HG03565 (cell line): ENCODE data around the gene KLF6.

Experiments used
- ATAC-seq: cut with Tn5 transposase; IDR thresholded peaks from one replicate; pipeline ENCODE4 v1.9.1; 2021; ENCODE audit warnings: mild to moderate bottlenecking, moderate library complexity; ENCODE audit not compliant: unreplicated experiment

The KLF6 gene

DNA sequence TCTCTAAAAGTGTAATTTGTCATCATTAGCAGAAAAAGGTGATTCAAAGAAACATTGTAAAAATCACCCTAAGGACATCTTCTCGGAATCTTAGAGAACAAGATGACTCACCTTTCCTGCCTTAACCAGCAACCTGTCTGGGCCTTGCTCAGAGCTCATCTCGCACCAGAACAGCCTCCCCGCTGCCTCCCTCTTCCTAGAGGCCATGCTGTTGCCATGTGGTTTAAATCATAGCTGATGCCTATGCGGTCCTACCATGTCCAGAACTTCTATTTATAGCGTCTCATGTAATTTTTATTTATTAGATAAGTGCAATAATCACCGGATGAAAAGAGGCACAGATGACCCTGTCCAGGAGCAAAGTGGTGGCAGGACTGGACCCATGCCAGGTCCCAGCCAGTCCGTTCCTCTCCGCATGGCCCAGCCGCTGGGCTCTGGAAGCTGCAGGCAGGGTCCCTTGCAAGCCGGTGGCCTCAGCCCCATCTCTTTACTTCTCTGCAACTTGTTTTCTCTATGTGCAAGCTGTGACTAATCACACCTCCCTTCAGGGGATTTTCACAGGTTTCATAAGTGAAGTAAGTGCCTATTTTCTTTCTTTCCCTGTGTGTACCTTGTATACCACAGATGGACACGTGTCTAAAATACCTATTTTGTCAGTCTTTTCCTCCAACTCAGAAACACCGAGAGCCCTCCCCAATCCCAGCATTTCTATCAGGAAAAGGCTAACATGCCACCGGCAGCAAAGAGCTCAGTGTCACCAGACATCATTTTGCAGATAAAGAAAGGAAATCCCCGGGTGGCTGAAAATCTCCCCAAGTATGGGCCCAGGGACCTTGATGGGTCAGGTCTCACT lies 27.1 kb downstream of the KLF6 start:
- peak; percentile 81 for ATAC-seq

DNA sequence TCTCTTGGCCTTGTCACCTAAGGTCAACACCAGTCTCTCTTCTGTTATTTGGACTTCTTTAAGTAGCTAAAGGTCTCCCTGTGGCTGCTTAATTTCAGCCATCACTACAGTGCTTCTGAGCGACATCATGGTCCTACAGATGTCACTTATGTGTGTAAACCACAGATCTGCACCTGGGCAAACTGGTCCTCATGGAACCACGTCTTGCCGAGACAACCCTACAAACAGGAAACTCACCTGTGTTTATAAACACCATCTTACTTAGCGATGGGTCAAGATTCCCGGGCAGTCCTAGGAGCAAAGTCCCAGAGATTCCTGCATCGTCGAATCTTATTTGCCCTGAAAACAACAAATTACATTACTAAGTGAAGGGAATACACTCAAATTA lies 27.8 kb downstream of the KLF6 start:
- ATAC-seq = no peak

DNA sequence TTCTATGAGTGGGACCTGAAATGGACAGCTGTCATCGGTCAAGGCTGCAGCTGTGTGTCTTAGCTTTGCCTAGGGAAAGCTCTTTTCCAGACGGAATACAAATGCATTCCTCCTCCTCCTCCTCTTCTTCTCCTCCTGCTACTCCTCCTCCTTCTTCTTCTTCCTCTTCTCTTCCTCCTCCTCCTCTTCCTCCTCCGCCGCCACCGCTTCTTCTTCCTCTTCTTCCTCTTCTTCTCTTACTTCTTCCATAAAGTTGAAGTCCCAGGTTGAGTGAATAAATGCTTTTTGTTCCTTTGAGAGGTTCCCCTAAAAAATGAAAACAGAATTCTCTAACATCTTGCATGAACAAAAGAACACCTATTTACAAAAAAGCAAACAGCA lies 28.7 kb downstream of the KLF6 start:
- ATAC-seq = no peak

DNA sequence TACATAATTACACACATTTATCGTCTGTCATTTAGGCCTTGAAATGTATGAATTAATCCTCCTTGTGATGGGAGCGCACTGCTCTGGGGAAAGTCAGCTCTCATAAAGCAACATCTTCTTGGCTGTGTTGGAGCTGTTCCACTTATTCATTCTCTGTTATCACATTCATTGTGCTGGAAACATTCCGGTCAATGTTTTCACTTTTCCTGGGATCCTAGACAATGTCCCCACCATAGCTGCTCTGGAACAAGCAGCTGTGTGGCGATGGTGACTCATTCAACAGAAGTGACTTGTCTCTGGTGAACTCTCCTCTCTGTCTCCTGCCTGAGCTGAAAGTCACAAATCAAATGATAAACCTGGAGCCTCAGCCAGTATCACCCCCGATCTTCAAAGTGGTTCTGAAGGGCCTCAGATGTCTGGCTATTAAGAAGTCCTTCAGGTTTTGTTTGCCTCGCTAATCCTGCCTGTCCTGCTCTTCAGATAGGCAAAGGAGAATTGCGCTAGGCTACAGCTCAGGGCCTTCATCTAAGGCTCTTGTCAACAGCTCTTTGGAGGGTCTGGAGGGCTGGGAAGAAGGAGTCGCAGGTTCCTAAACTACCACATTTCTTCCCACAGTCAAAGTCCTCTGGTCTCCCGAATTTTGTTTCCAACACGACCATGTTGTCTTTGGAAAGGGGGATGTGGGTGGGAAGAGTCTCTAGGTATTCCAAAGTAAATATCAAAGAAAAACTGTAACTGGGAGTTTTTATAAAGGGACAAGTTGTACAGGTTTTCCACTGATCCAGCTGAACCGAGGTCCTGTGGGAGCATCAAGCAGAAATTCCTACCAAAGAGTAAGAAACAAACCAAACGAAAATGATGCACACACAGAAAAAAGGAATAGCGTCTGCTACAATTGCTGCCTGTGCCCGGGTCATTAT lies 29.3 kb downstream of the KLF6 start:
- no peak for ATAC-seq

DNA sequence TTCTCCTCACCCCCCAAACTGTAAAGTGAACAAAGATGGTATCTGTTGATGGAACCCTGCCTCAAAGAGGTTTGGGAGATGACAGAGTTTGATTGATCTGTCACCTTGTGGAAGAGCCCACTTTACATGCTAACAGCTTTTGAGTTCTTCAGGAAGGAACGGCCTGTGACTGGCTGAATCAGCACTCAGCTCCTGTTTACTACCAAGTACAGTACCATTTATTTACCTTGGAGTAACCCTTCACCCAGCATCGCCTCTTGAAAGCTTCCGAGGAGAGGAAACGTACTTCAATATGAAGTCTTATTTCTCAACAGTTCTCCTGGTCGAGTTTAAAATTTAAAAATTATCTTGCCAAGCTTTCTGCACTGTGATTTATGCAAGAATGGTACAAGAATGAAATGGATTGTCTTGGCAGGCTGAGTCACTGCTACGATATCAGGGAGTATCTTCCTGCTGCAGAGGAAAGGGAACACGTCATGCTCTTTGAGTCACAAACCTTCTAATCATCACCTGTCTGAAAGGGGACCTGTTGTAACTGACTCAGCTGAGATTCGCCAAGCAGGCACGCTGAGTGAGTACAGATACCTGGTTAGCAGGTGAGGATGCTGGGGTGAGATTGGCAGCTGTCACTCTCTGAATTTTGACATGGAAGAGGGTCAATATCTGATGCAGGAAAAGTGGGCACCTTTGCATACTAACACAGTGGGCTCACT lies 30.1 kb downstream of the KLF6 start:
- no peak for ATAC-seq

DNA sequence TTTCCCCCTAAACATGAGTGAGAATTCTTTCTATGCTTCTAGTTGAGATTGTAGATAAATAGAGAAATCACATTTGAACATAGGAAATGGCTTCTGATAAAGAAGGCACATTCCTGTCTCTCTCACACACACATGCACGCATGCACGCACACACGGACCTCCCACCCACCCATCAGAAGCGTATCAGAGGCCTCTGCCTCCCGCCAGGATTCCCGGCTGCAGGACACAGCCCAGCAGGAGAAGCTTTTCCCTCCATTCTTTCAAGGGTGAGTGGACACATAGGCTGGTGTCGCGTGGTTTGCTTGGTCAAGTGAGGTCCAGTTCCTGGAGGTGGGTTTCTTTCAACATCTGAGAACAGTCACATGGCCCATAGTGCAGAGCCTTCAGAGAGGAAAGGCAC lies 34.2 kb downstream of the KLF6 start:
- no peak for ATAC-seq

DNA sequence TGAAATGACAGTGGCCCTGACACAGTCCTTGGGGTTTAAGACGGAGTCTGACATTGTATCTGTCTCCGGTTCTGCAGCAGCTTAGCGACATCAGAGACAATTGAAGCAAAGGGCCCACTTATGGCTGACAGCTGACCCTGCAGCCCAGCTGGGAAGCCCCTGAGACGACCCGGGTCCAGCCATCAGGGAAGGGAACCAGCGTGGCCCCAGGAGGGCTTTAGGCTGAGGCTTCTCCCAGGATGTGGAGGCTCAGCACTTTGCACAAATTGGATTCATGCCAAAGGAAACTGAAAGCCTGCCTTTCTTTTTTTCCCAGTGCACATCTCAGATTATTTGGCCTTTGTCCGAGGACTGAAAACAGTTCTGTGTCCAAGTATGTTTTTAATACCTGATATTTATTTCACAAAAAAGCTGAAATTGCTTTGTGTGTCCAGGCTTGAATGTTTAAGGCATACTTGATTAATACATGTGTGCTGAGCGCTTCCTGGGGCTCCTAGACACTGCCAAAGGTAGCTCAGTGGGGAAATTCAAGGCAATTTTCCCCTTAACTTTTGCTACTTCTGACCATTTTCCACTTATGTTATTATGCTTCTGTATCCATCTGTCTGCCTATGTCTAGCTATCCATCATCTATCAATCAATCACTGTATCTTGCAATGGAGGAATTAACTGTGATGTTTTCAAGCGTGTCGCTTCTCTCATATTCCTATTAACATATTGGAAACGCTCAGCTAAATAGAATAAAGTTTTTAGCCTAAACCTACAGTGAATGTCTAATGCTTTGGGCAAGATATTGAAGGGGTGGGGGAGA lies 34.8 kb downstream of the KLF6 start:
- ATAC-seq = peak; percentile 33

DNA sequence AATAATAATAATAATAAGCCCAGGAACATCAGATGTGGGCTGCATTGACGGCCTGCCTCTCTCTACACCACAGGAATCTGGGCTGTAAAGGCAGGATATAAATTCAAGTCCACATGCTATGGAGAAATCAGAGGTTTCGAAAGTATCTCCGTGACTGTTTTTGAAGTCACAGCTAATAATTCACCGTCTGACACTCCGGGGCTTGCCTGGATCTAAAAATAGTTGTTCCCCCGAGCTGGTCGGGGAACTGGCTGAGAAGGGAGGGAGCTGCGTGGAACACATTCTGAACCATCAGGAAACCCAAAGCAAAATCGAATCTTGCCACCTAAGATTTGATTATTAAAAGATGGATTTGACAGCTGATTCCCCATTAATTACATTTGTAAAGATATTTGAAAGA lies 35.4 kb downstream of the KLF6 start:
- ATAC-seq = peak; percentile 45

DNA sequence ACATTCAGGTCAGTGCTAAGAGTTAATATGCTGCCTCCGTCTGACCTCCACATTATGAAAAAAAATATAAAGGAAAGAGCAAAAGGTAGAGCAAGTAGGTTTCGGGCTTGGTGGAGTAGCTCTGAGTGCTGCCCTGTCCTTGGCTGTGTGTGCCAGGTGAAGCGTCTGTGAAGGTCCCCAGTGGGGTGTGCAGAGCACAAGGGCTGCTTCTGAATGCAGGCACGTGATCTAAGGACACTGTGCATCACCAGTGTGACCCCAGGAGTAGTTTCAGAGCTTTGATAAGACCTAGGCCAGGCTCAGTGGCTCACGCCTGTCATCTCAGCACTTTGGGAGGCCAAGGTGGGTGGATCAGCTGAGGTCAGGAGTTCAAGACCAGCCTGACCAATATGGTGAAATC lies 36.0 kb downstream of the KLF6 start:
- no peak for ATAC-seq

DNA sequence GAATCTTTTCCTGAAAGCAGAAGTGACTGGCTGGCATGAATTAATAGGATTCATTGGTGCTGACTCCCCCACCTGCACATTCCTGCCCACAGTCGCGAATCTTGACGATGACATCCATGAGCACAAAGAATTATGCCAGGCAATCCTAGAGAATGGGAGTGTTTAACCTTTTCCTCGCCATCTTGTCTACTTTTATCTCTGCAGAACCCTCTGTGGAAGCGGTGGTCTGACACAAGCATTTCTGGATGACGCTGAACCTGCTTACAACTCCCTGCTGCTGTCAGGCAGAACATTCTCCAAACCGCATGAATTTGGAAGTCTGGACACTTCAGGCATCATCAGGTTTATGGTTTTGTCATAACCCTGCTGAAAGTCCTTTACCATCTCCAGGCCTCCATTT lies 36.5 kb downstream of the KLF6 start:
- no peak for ATAC-seq

DNA sequence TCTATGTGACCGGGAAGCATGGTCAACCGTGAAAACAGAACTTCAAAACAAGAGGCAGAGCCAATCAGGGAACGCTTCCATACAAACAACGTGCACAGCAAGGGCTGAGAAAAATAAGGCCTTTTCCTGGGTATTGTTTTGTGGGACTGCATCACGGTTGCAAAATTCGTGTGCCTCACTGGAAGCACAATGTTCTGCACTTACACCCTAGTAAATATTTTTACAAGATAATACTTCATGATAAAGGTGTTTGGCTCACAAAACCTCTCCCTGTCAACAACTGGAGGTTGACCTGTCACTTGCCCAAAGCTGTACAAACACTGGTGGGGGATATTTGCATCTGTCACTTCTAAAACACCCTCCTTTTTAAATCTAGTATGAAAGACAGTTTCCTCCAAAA lies 37.0 kb downstream of the KLF6 start:
- no peak for ATAC-seq

DNA sequence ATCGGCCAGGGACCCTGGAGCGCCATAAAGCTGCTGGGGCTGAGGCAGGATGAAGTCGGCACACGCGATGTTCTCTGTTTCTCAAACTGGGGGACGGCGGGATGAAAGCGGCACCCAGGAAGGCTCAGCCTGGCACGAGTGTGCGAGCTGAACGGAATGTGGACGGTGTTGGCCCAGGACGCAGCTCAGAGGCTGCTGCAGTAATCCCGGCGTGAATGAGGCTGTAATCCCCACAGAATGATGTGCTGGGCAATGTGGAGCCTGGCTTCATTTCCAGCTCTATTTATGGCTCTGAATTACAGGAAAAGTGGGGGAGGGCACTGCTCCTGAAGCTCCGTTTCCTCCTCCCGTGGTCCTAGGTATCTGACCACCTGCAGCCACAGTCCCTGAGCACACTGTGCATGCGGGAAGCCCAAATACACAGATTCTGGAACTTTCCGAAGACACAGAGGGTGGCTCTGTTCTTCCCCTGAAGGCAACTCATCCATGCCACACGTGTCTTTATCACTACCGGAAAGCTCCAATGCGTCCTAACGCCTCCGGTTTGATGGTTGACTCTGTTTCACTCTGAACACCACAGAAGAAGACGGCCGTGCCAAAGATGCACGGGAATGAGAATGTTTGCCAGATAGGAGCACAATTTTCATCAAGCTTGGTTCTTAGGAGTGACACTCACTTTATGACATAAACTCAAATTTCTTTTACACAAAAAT lies 37.6 kb downstream of the KLF6 start:
- ATAC-seq = no peak

DNA sequence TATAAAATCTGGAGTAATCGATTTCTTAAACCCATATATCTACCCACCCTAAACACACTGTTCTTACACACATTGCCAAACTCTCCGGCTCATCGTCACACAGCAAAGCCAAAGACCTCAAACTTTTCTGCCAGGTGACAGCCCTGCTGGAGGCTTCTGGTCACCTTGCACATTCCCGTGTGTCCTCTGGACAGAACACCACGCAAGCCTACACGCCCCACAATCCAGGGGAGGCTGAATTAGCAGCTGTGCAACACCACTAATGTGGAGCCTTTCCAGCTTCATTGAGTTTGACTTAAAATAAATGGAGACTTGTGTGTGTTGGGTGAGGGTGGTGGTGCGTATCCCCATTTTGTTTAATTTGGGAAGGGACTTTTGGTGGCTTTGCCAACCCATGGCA lies 38.4 kb downstream of the KLF6 start:
- no peak for ATAC-seq

DNA sequence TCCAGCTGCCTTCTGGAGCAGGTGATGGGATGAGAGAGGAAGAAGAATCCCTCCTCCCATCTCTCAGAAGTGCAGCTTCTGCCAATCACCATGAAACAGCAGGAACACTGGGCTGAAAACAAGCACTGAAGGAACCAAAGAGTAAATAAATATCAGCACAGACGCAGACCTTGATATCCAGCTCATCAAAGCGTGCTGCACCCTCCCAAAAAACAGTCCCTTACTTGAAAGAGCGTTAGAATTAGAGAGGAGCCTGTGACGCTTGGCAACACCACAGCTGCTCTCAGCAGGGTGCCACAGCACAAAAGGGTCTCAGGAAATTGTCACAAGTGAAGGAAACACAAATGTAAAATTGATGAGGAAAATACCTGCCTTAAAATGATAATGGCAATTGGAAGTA lies 39.5 kb downstream of the KLF6 start:
- ATAC-seq = no peak

DNA sequence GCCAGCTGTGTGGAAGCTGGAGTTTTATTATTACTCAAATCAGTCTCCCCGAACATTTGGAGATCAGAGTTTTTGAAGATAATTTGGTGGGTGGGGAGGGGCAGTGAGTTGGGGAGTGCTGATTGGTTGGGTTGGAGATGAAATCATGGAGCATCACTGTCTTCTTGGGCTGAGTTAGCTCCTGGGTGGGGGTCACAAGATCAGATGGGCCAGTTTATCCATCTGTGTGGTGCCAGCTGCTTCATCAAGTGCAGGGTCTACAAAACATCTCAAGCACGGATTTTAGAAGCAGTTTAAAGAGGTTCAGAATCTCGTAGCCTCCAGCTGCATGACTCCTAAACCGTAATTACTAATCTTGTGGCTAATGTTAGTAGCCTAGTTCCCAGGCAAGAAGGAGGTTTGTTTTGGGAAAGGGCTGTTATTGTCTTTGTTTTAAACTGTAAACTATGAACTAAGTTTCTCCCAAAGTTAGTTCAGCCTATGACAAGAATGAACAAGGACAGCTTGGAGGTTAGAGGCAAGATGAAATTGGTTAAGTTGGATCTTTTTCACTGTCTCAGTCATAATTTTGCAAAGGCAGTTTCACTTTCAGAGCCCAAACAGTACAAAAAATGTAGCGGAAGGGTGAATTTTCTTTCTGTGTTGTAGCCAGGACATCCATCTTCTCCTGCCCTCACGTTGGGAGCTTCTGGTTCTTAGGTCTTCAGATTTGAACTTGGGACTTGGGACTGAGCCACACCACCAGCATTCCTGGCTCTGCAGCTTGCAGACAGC lies 43.1 kb downstream of the KLF6 start:
- no peak for ATAC-seq

DNA sequence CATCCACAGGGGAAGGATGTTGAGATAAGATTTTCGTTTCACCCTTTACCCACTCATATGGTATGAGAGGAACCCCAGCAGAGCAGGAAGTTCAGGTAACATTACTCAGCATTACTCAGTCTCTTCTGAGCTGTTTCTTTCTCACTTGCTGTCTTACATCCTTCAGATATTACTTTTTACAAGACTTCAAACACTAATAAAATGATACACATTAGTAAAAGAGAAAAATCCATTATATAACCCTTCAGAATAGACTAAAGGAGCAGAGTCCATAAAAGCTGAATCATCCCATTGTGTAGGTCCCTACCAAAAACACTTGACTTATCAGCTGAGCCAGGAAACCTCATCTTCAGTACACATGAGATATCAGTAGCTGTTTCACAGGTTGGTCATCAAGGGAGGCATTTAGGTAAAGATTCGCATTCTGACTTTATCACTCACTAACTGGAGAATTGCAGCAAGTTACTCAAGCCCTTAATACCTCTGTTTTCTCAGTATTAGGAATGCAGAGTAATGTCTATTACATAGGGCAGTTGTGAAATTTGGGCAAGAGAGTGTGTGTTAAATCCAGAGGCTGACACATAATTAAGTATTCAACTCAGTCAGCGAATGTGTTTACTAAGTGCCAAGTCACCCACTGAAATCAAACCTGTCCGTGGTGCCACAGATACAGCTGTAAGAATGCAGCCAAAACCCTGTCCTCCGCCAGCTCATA lies 44.7 kb downstream of the KLF6 start:
- peak; percentile 69 for ATAC-seq

DNA sequence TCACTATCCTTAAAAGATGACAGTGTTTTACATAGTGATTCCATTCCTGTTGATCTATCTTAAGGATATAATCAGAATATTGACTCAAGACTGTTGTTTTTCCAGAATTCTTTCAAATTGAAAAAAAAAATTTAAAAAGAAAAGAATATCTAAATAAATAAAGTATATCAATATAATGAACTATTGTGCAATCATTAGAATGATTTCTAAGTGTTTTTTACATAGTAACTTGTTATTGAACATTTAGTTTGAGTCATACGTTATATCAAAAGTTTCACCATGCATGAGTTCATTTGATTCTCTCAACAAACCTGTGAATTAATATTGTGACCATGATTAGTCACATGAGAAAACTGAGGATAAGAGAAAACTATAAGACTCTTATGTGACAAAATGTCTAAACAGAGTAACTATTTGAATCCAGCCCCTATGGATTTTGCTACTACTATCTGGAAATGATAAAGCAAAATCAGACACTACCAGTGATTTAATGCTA lies 46.1 kb downstream of the KLF6 start:
- ATAC-seq = no peak

DNA sequence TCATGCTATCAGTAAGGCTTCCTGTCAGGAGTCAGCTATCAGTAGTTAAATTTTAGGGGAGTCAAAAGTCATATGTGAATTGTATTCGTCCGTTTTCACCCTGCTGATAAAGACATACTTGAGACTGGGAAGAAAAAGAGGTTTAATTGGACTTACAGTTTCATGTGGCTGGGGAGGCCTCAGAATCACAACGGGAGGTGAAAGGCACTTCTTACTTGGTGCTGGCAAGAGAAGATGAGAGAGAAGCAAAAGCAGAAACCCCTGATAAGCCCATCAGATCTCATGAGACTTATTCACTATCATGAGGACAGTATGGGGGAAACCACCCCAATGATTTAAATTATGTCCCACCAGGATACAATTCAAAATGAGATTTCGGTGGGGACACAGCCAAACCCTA lies 47.1 kb downstream of the KLF6 start:
- ATAC-seq = no peak
